Measurements from ENCODE around the gene DCST1.

GRCh38 chr1:155086856-155087535 is 53.4 kb downstream of the DCST1 start:
- TF ChIP-seq POLR2A (IDR thresholded peaks at IDR 0.05; ENCODE audit: extremely low read depth, insufficient read length) (no peak), CTCF (IDR thresholded peaks at IDR 0.05; ENCODE audit: low read depth, low read length) (no peak), MAX (IDR thresholded peaks at IDR 0.05; ENCODE audit: low read depth, low read length) (no peak)
